ENCODE results near the gene TMPRSS3. TPM values are rescaled to one million over a fixed set of nuclear protein-coding genes. Genes with fewer than 3 reads are reported as not detected.

The TMPRSS3 gene
- total RNA-seq, 1 donor from 2014 or later = not detected

- no peaks in the 10 kb centered on the region for H3K36me3 ChIP-seq
- no peaks in the 10 kb centered on the region for H3F3A ChIP-seq (ENCODE audit: low read depth)
- H3K4me1 ChIP-seq = peaks cover 16% of the 10 kb centered on the region
- peaks cover 24% of the 10 kb centered on the region for H3K4me1 Mint-ChIP-seq
- no peaks in the 10 kb centered on the region for H3K9me3 ChIP-seq (ENCODE audit: low read depth)
- H3K4me3 Mint-ChIP-seq = no peak overlapping the region
- DNase-seq (ENCODE audit: low spot score) = no peak
- H3K36me3 Mint-ChIP-seq = no peaks in the 10 kb centered on the region
- no peak overlapping the region for H3K4me2 ChIP-seq
- H3K9me3 Mint-ChIP-seq = no peaks in the 10 kb centered on the region
- no peaks in the 10 kb centered on the region for H4K20me1 ChIP-seq (ENCODE audit: low read depth)
- H2AFZ ChIP-seq (replicated peaks) = no peak overlapping the region
- H3K27me3 ChIP-seq = no peaks in the 10 kb centered on the region
- H3K27ac Mint-ChIP-seq = no peak overlapping the region
- no peak for TF ChIP-seq EZH2 (IDR thresholded peaks at IDR 0.05)
- TF ChIP-seq EZH2phosphoT487 (IDR thresholded peaks at IDR 0.05) = no peak
- no peak for TF ChIP-seq CTCF (IDR thresholded peaks at IDR 0.05)
- peaks cover 9% of the 10 kb centered on the region for H3K27me3 Mint-ChIP-seq (ENCODE audit: insufficient read depth, low read depth)
- H3K27ac ChIP-seq = no peak overlapping the region
- no peak overlapping the region for H3K4me3 ChIP-seq
- no peaks in the 10 kb centered on the region for H3K79me2 ChIP-seq (ENCODE audit: low read depth)
- no peak overlapping the region for H3K9ac ChIP-seq
These were observed 5.3 kb upstream of the TMPRSS3 start for GRCh38 chr21:42401154-42401553.

GRCh38 chr21:42400525-42400924, 4.7 kb upstream of the TMPRSS3 start:
- H3F3A ChIP-seq (ENCODE audit: low read depth) = no peaks in the 10 kb centered on the region
- Mint-ChIP-seq H3K27ac (no peak overlapping the region), H3K4me3 (no peak overlapping the region), H3K4me1 (peaks cover 23% of the 10 kb centered on the region), H3K9me3 (no peaks in the 10 kb centered on the region), H3K36me3 (no peaks in the 10 kb centered on the region), H3K27me3 (ENCODE audit: insufficient read depth, low read depth) (peaks cover 7% of the 10 kb centered on the region)
- no peaks in the 10 kb centered on the region for H4K20me1 ChIP-seq (ENCODE audit: low read depth)
- H3K4me3 ChIP-seq = no peak overlapping the region
- peaks cover 16% of the 10 kb centered on the region for H3K4me1 ChIP-seq
- no peak overlapping the region for H2AFZ ChIP-seq (replicated peaks)
- no peak overlapping the region for H3K4me2 ChIP-seq
- no peaks in the 10 kb centered on the region for H3K9me3 ChIP-seq (ENCODE audit: low read depth)
- H3K27me3 ChIP-seq = no peaks in the 10 kb centered on the region
- TF ChIP-seq EZH2phosphoT487 (IDR thresholded peaks at IDR 0.05) (no peak), CTCF (IDR thresholded peaks at IDR 0.05) (no peak), EZH2 (IDR thresholded peaks at IDR 0.05) (no peak)
- no peak overlapping the region for H3K9ac ChIP-seq
- DNase-seq (ENCODE audit: low spot score) = no peak
- H3K79me2 ChIP-seq (ENCODE audit: low read depth) = no peaks in the 10 kb centered on the region
- no peak overlapping the region for H3K27ac ChIP-seq
- H3K36me3 ChIP-seq = no peaks in the 10 kb centered on the region

- H3K9me3 ChIP-seq (ENCODE audit: low read depth) = no peaks in the 10 kb centered on the region
- H3K27me3 Mint-ChIP-seq (ENCODE audit: insufficient read depth, low read depth) = peaks cover 9% of the 10 kb centered on the region
- no peaks in the 10 kb centered on the region for H3F3A ChIP-seq (ENCODE audit: low read depth)
- no peaks in the 10 kb centered on the region for H3K36me3 Mint-ChIP-seq
- H3K4me1 ChIP-seq = peaks cover 5% of the 10 kb centered on the region
- H3K27ac ChIP-seq = no peak overlapping the region
- H3K27ac Mint-ChIP-seq = peak overlapping the region; percentile 6
- no peak overlapping the region for H2AFZ ChIP-seq (replicated peaks)
- no peak overlapping the region for H3K9ac ChIP-seq
- H3K4me3 Mint-ChIP-seq = peak overlapping the region; percentile 62
- no peaks in the 10 kb centered on the region for H3K79me2 ChIP-seq (ENCODE audit: low read depth)
- no peaks in the 10 kb centered on the region for H3K9me3 Mint-ChIP-seq
- H4K20me1 ChIP-seq (ENCODE audit: low read depth) = no peaks in the 10 kb centered on the region
- H3K4me1 Mint-ChIP-seq = peaks cover 17% of the 10 kb centered on the region
- DNase-seq (ENCODE audit: low spot score) = no peak
- H3K36me3 ChIP-seq = no peaks in the 10 kb centered on the region
- H3K4me3 ChIP-seq = no peak overlapping the region
- no peak overlapping the region for H3K4me2 ChIP-seq
- no peaks in the 10 kb centered on the region for H3K27me3 ChIP-seq
- TF ChIP-seq EZH2phosphoT487 (IDR thresholded peaks at IDR 0.05) = no peak
- no peak for TF ChIP-seq CTCF (IDR thresholded peaks at IDR 0.05)
- no peak for TF ChIP-seq EZH2 (IDR thresholded peaks at IDR 0.05)
These were observed 2.7 kb upstream of the TMPRSS3 start for GRCh38 chr21:42398436-42399028.

All from neural progenitor cell (in vitro differentiated cells).